Small intestine (tissue), 16 donors: Measurements from ENCODE around the gene RECK. TPM values are rescaled to one million over a fixed set of nuclear protein-coding genes. Genes with fewer than 3 reads are reported as not detected.
"Not testable (repeated sequence)": the region's sequence is repeated elsewhere in the genome, so short reads cannot be mapped to it uniquely, and the experiment has no call there.

Source experiments
- DNase-seq, 2 donors: peaks; one replicate each; pipeline versions ENCODE4 v3.0.0 to v3.0.0-alpha.2; 2013
- FAIRE-seq: peaks from 2 replicates; lab custom pipeline; 2012; peaks lifted over from hg19 to GRCh38; lab: Jason Lieb, UNC
- H3K27ac ChIP-seq, 3 donors: one replicate each; pipeline ENCODE4 v1.5.1; 2013; ENCODE audit warnings: low read length in 2 of 3, mild to moderate bottlenecking in 2 of 3, control low read depth in 1 of 3, inconsistent platforms in 1 of 3, low read depth in 1 of 3, moderate library complexity in 1 of 3
- H3K27me3 ChIP-seq, 3 donors: one replicate each; pipeline ENCODE4 v1.6.1; 2013; ENCODE audit warnings: low read length in 3 of 3, inconsistent platforms in 1 of 3; ENCODE audit not compliant: control insufficient read depth in 3 of 3, insufficient read depth in 3 of 3
- H3K36me3 ChIP-seq, 3 donors: one replicate each; pipeline ENCODE4 v1.6.1; 2013; ENCODE audit warnings: low read length in 3 of 3, inconsistent platforms in 1 of 3, low read depth in 1 of 3, mild to moderate bottlenecking in 1 of 3, moderate library complexity in 1 of 3; ENCODE audit not compliant: control insufficient read depth in 3 of 3, insufficient read depth in 2 of 3
- H3K4me1 ChIP-seq, 3 donors: one replicate each; pipeline ENCODE4 v1.6.1; 2013; ENCODE audit warnings: low read length in 2 of 3, inconsistent platforms in 1 of 3, low read depth in 1 of 3, mild to moderate bottlenecking in 1 of 3, moderate library complexity in 1 of 3; ENCODE audit not compliant: control insufficient read depth in 3 of 3, insufficient read depth in 2 of 3
- H3K4me3 ChIP-seq, 3 donors: one replicate each; pipeline ENCODE4 v1.5.1; 2013; ENCODE audit warnings: low read length in 3 of 3, control low read depth in 1 of 3, inconsistent platforms in 1 of 3, low read depth in 1 of 3, mild to moderate bottlenecking in 1 of 3, moderate library complexity in 1 of 3
- H3K9me3 ChIP-seq, 2 donors: one replicate each; pipeline ENCODE4 v1.6.1; 2013; ENCODE audit warnings: low read depth in 1 of 2, low read length in 1 of 2; ENCODE audit not compliant: control insufficient read depth in 2 of 2, insufficient read depth in 1 of 2
- WGBS, 3 donors: extraction: QIAGEN DNeasy Blood & Tissue Kit; methylation state at CpG; one replicate each; pipeline ENCODE4 v1.1.7; 2013; 5-methylcytosine and 5-hydroxymethylcytosine counted together
- long read RNA-seq, 10 donors: transcript quantifications; one replicate each; lab custom pipeline, GENCODE V29; 2026
- polyA plus RNA-seq, 4 donors: library from polyadenylated mRNA; stranded (reverse) in 3 of 4; unstranded in 1 of 4; fragments of 200-250 nt in 3 of 4; fragments of 120-200 nt in 1 of 4; gene quantifications; one replicate each; pipeline versions ENCODE4 v1.2.1 to v1.2.3, GENCODE V29; 2013
- donor health status: healthy with polysubstance abuse.
- donor health status: control.
- donor health status: control.
- donor health status: Bipolar disorder and iron deficiency.
- donor health status: healthy.

RECK gene
- polyA plus RNA-seq, result 1 to 10 TPM in 2 of 4 donors, under 1 TPM in 1, not detected in 1; 0.81 to 5.0 (median 4.7) TPM
- long read RNA-seq, donor 1, full-length matches to known transcripts, result 1 of 1 reads
- long read RNA-seq, donor 1, partial matches to known transcripts, result 0 of 1 reads
- long read RNA-seq, donor 1, other reads (novel, unspliced or antisense), result 0 of 1 reads
- long read RNA-seq, donor 2, result 0 reads
- long read RNA-seq, donor 3, result 0 reads
- long read RNA-seq, donor 4, result 0 reads
- long read RNA-seq, donor 5, result 0 reads
- long read RNA-seq, donor 6, full-length matches to known transcripts, result 1 of 1 reads
- long read RNA-seq, donor 6, partial matches to known transcripts, result 0 of 1 reads
- long read RNA-seq, donor 6, other reads (novel, unspliced or antisense), result 0 of 1 reads
- long read RNA-seq, donor 7, partial matches to known transcripts, result 19 of 19 reads
- long read RNA-seq, donor 7, other reads (novel, unspliced or antisense), result 0 of 19 reads
- long read RNA-seq, donor 8, full-length matches to known transcripts, result 1 of 1 reads
- long read RNA-seq, donor 8, partial matches to known transcripts, result 0 of 1 reads
- long read RNA-seq, donor 8, other reads (novel, unspliced or antisense), result 0 of 1 reads
- long read RNA-seq, donor 9, result 0 reads
- long read RNA-seq, donor 10, full-length matches to known transcripts, result 2 of 2 reads
- long read RNA-seq, donor 10, partial matches to known transcripts, result 0 of 2 reads
- long read RNA-seq, donor 10, other reads (novel, unspliced or antisense), result 0 of 2 reads

- Histone ChIP-seq H3K36me3 (no peaks in the 10 kb centered on the region), H3K27me3 (peaks cover 0 to 28% (median 0%) of the 10 kb centered on the region in 3 donors), H3K9me3 (no peaks in the 10 kb centered on the region), H3K4me3 (peak within 1 kb of the TSS; percentile 56 to 76 (median 72)), H3K27ac (peak within 1 kb of the TSS; percentile 39 to 64 (median 45)), H3K4me1 (peaks cover 0 to 3% (median 0%) of the 10 kb centered on the region in 3 donors)
- WGBS, 3 donors, result 0 to 1% (median 0%) methylated on average over 49 to 77 of the region's 77 CpGs
- FAIRE-seq (no peak), DNase-seq (peak; percentile 55 to 83)
Measured at GRCh38 chr9:36036780-36037548, at the start of gene RECK. Gene RECK, plus strand, starts transcription at chr9:36036913. Its CDS starts 86 bp downstream, at chr9:36036999.

- WGBS, 3 donors, result 81 to 84% (median 83%) methylated on average over 3 of the region's 3 CpGs
- no peak for FAIRE-seq
Measured at GRCh38 chr9:35990155-35990554, 46.6 kb upstream of the RECK start.

GRCh38 chr9:35993136-35993535 lies 43.6 kb upstream of the RECK start:
- H3K9me3 ChIP-seq, H3K4me3 ChIP-seq, H3K4me1 ChIP-seq, FAIRE-seq, H3K36me3 ChIP-seq, H3K27me3 ChIP-seq, DNase-seq, H3K27ac ChIP-seq: not testable (repeated sequence)
- WGBS, 3 donors, result 90 to 94% (median 93%) methylated on average over 3 of the region's 3 CpGs

More at GRCh38 chr9:35990155-35990554, 46.6 kb upstream of the RECK start:
- Histone ChIP-seq H3K4me3 (no peak overlapping the region), H3K27me3 (no peaks in the 10 kb centered on the region), H3K36me3 (no peaks in the 10 kb centered on the region), H3K4me1 (no peaks in the 10 kb centered on the region), H3K9me3 (no peaks in the 10 kb centered on the region), H3K27ac (no peak overlapping the region)
- no peak for DNase-seq

- 56 to 83% (median 76%) methylated on average over 5 of the region's 5 CpGs for WGBS, 3 donors
- Histone ChIP-seq H3K36me3 (no peaks in the 10 kb centered on the region), H3K9me3 (peaks cover 2 to 9% of the 10 kb centered on the region in 2 donors), H3K27me3 (no peaks in the 10 kb centered on the region), H3K4me3 (no peak overlapping the region), H3K4me1 (no peaks in the 10 kb centered on the region), H3K27ac (no peak overlapping the region)
- DNase-seq (no peak), FAIRE-seq (no peak)
Measured at GRCh38 chr9:35993976-35994720, 42.6 kb upstream of the RECK start.

GRCh38 chr9:35994959-35995358 lies 41.8 kb upstream of the RECK start:
- Histone ChIP-seq H3K27ac (no peak overlapping the region), H3K27me3 (no peaks in the 10 kb centered on the region), H3K36me3 (no peaks in the 10 kb centered on the region), H3K9me3 (peaks cover 2 to 9% of the 10 kb centered on the region in 2 donors), H3K4me1 (no peaks in the 10 kb centered on the region), H3K4me3 (no peak overlapping the region)
- DNase-seq (no peak), FAIRE-seq (no peak)
- WGBS, 3 donors, result 56 to 73% (median 58%) methylated on average over 2 of the region's 2 CpGs

GRCh38 chr9:35996358-35996970 lies 40.2 kb upstream of the RECK start:
- 88 to 91% (median 91%) methylated on average over 1 of the region's 1 CpG for WGBS, 3 donors
- Histone ChIP-seq H3K27ac (no peak overlapping the region), H3K36me3 (no peaks in the 10 kb centered on the region), H3K4me1 (no peaks in the 10 kb centered on the region), H3K27me3 (no peaks in the 10 kb centered on the region), H3K4me3 (no peak overlapping the region), H3K9me3 (peaks cover 2 to 9% of the 10 kb centered on the region in 2 donors)
- DNase-seq (no peak), FAIRE-seq (no peak)

GRCh38 chr9:35997016-35997415 lies 39.7 kb upstream of the RECK start:
- H3K9me3 ChIP-seq, H3K4me1 ChIP-seq, H3K36me3 ChIP-seq, FAIRE-seq, H3K27me3 ChIP-seq, DNase-seq, H3K27ac ChIP-seq, H3K4me3 ChIP-seq: not testable (repeated sequence)
- 88 to 93% (median 88%) methylated on average over 4 of the region's 4 CpGs for WGBS, 3 donors
